ENCODE data around the gene PNKD.

PNKD gene

DNA sequence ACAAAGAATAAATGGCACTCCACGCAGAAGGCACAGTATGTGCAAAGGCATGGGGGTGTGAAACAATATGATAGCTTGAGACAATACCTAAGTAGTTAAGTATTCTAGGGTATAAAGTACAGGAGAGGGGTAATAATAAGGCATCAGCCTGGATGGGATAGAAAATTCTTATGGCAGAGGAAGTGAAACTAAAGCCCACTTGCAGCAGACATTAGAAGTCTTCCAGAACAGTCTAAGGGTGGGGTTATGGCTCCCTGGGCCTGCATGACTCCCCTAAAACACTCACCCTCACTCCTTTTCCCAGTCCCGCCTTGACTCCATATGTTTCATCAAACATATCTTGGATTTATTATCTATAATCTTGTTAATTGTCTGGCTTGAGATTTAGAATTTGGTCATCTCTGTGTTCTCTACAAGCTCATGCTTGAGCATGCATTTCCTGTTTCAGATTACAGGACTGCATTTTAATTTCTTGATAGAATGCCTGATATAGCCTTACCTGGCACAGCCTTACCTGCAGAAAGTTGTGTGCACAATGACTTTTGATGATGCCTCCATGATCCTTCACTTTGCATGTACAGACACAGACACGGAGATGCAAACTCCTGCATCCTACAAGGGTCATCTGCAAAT lies 50.5 kb downstream of the PNKD start:
- no peak for DNase-seq

DNA sequence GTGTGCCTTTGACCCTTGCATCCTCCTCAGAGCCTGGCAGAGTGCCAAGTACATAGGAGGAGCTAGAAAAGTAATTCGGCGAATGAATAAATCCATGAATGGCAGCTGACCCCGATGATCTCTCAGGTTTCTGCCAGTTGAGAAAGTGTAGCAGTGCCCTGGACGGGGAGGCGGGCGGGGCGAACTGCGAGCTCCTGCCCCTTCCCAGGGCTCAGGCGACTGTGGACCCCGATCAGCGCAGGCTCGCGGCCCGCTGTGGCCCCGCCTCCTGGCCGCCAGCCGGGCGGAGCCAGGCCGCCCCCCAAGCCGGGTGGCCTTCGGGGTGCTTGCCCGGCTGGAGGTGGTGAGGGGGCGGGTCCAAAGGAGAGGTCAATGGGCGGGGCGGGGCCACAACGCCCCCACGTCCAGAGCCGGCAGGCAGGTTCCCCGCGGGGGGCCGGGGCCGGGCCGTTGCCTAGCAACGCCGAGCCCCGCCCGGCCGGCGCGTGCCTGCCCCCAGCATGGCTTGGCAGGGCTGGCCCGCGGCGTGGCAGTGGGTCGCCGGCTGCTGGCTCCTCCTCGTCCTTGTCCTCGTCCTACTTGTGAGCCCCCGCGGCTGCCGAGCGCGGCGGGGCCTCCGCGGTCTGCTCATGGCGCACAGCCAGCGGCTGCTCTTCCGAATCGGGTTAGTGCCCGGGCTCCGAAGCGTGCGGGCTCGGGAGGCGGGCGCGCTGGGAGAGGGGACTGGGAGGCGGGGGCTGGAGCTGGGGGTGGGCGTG lies 52.6 kb downstream of the PNKD start:
- DNase-seq, result peak; percentile 94

GRCh38 chr2:218323526-218324472 lies 53.5 kb downstream of the PNKD start:
- peak; percentile 95 for DNase-seq

DNA sequence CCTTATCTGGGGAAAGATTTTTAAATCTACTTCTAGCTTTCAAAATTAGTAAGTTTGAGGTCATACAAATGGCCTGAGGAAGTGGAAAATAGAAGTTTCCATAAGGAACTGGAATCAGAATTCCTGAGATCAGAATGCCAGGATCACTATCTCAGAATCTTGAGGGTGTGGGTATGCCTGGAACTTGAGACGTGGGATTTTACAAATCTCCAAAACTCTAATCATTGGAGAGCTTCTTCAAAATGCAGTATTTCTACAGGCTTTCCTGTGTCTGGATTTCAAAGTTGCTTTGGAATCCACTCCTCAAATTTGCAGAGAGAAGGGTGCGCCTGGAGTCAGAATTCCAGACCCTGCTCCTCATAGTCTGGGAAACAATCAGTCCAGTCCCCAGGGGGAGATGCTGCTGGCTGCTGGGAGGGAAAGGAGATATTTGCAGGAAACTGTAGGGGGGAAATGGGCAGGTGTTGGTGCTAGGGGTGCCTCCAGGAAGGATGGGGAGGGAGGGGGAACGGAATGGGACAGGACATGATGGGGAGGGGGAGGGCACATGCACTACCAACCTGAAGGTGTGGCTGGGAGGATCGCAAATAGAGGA lies 55.3 kb downstream of the PNKD start:
- peak; percentile 70 for DNase-seq

DNA sequence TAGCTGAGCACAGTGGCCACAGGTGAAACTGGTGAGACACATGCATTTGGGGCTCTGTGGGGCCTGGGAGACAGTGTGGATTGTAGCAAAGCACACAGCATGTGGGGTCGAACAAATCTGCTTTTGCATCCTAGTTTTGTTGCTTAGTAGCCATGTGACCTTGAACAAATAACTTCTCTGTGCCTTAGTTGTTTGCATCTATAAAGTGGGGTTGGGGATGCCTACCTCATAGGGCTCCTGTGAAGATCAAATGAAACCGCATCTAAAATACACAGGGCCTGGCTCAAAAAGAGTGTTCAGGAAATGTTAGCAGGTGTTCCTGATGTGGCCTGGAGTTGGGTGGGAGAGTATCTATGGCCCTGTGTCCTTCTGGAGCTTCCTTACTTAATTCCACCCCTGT lies 56.0 kb downstream of the PNKD start:
- no peak for DNase-seq

- DNase-seq, result no peak
These were observed 57.3 kb downstream of the PNKD start for GRCh38 chr2:218327451-218328210.

DNA sequence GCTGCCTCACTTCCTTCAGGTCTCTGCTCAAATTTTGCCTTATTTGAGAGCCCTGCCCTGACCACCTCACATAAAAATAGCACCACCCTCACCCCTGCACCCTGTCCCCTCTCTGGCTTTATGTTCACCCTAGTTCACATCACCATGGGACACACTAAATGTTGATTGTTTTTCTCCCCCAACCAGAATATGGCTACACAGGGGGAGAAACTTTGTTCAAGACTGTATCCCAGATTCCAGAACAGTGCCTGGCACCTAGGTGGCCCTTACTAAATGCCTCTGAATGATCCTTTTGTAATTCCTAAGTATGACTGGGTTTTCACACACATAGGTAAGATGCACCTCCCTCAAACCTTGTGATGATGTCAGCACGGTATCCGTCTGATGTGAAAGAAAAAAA lies 58.0 kb downstream of the PNKD start:
- DNase-seq, result no peak

DNA sequence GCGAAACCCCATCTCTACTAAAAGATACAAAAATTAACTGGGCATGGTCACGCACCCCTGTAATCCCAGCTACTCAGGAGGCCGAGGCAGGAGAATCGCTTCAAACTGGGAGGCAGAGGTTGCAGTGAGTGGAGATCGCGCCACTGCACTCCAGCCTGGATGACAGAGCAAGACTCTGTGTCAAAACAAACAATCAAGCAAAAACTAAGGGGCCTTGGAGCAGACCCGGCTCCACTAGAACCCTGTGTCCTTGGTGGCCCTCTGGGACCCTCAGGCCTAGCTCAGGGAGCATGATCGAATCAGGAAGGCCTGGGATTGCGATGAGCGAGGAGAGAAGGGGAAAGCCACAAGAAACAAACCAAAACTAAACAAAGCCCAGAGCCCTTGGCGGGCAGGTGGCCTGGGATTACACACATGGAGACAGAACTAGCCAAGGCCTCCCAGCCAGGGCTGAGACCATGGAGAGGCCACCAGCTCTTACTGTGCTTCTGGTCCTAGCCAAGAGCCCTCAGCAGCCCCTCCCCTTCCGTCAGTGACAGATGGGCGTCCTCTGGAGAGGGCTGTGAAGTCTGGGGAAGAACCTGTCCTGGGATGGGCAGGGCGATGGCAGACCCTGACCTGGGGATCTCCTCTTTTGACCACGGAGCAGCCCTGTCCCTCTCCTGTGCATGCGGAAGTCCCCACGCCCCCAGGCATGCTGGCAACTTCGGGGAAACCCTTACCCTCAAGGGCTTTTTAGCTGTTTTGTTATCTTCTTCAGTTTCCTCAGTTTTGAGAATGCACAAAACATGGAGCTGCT lies 58.9 kb downstream of the PNKD start:
- no peak for DNase-seq

DNA sequence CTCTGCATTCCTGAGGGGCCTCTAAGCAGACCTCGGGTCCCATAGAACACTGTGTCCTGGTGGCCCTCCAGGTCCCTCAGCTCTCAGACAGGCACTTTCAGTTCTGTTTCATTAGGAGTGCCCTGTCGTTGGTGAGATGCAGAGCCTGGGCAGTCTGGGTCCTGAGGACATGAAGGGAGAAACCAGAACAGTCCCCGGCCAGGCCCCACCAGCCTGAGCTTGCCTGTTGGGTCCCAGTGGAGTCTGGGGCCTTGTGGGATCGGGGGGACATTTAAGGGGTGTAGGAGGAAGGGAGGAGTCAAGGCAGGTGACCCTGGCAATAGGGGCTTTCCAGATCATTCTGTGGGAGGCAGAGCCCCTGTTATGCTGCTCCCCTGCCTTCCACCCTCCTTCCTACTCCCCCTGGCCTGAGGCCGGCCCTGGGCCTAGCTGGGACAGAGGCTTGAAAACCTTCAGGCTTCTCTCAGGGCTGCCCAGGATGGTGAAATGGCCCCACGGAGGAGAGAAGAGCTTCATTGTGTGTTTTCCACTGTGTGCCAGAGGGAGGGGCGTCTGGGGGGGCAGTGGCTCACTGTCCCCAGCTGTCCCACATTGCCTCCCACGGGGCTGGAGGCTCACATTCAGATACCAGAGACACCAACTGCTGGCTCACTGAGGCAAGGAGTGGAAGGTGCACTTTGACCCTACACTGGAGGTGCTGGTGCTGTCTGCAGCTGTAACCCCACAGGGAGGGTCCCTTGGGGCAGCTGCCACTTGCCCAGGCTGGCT lies 59.7 kb downstream of the PNKD start:
- no peak for DNase-seq

DNA sequence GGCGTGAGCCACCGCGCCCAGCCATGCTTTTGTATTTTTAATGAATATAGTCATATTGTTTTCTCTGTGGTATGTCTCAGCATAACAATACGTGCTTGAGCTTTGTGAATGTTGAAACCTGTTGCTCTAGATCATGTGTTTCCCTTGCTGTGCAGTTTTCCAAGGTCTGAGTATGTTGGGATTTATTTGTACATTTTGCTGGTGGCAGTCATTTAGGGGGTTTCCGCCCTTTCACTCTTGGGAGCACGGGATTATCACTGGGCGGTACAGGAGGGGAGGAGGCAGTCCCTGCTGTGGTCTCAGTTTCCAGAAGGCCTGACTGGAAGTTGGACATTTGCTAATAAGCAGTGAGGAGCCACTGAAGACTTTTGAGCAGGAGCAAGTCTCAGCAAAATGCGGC lies 61.4 kb downstream of the PNKD start:
- DNase-seq, result no peak

DNA sequence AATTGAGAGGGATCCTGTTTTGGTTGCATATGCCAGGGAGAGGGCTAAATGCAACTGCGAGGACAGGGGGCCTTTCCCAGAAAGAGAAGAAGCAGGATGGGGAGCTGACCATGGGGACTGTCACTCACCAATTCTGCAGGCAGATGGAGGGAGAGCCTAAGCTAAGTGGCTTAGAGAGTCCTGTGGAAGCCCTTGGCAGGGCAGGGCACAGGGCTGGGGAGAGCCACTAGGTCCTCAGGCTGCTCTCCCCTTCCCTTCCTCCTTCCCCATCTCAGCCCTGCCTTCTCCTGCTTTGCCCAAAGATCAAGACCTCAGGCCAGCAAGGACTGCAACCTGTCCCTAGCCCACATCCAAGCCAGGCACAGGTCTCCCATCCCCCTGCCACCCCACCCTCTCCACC lies 62.0 kb downstream of the PNKD start:
- no peak for DNase-seq

GRCh38 chr2:218332920-218333645 lies 62.8 kb downstream of the PNKD start:
- no peak for DNase-seq

GRCh38 chr2:218334531-218334930 lies 64.2 kb downstream of the PNKD start:
- no peak for DNase-seq

DNA sequence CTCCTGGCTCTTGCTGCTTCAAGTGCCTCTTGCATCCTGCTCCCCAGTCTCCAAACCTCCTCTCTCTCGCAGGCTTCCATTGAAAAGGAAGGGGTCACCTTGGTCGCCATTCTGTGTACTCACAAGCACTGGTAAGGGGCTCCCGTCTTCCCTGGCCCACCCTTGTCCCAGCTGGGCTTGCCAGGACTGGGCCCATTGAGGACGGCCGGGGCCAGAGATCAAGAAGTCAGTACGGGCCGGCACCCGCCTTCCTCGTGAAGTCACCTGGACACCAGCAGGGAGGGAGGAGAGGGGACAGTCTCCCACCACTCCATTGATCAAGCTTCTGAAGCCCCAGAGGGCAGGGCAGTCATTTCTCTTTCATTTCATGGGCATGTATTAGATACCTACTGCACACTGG lies 70.3 kb downstream of the PNKD start:
- no peak for DNase-seq

DNA sequence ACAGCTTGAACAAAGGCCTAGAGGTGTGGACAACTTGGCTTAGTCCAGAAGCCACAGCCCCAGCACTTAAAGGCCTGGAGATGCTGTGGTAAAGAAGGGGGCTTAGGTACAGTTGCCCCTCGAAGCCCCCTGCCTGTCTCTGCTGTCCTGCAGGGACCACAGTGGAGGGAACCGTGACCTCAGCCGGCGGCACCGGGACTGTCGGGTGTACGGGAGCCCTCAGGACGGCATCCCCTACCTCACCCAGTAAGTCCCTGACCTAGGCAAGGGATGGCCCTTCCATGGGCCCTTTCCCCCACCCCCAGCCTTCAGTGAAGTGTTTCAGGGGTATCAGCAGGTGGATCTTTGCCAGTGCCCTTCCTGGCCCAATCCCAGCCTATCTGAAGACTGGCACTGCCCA lies 71.1 kb downstream of the PNKD start:
- no peak for DNase-seq

GRCh38 chr2:218342837-218343236 lies 72.5 kb downstream of the PNKD start:
- no peak for DNase-seq

- no peak for DNase-seq
These were observed 73.3 kb downstream of the PNKD start for GRCh38 chr2:218343591-218343990.

DNA sequence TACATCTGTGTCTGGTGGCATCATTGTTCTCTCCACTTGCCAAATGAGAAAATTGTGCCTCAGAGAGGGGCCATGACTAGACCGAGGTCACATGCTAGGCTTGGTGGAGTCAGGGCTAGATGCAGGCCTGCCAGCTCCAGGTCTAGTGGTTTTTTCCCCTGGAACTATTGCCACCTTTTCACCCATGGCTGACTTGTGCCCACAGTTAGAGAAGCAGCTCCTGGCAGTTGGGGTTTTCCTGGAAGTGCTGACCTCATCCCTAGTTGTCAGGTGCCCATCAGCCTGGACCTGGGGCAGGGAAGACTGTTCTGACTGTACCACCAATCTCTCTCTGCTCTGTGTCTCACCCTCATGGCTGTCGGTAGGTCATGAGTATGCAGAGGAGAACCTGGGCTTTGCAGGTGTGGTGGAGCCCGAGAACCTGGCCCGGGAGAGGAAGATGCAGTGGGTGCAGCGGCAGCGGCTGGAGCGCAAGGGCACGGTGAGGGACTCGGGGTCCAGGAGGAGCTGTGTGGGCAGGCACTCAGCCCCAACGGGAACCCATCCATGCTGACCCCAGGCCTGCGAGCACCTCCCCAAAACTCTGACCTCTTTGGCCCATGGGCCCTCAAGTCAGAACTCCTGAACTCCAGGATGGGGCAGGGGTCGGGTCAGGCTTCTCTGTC lies 73.9 kb downstream of the PNKD start:
- no peak for DNase-seq

DNA sequence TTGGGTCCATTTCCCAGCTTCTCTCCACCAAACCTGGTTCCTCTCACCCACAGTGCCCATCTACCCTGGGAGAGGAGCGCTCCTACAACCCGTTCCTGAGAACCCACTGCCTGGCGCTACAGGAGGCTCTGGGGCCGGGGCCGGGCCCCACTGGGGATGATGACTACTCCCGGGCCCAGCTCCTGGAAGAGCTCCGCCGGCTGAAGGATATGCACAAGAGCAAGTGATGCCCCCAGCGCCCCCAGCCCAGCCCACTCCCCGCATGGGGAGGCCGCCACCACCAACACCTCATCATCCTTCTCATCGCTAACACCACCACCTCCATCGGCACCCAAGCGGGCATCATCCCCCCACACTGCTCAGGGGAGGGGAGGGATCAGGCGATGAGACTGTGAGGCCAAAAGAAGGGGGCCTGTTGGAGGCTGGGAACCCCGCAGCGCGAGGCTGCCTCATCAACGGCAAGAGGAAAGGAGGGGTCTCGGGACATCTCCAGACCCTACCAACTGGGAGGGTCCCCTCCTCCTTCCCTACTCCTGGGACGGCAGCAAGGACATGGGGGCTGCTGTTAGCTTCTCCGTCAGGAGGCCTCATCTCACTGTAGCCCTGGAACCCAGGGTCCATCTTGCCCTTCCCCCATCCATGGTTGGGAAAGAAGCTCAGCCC lies 74.6 kb downstream of the PNKD start:
- no peak for DNase-seq
